Gastroesophageal sphincter (tissue), 3 donors: ENCODE results near the gene ADGRL1.

Experiments
- CTCF ChIP-seq, 4 experiments: fragments of 200-600 bp in 2 of 4; fragments of 450-650 bp in 2 of 4; sonication (generic) in 1 of 4; IDR thresholded peaks; one replicate each; pipeline ENCODE4 v1.5.1; 2017 to 2019; ENCODE audit warnings: antibody characterized with exemption in 4 of 4, mild to moderate bottlenecking in 2 of 4, moderate library complexity in 2 of 4
- EP300 ChIP-seq: sonication (generic); formaldehyde crosslinking; IDR thresholded peaks from one replicate; pipeline ENCODE4 v1.6.1; 2017; ENCODE audit warnings: antibody characterized with exemption, mild to moderate bottlenecking
- POLR2A ChIP-seq, 2 donors: fragments of 450-650 bp; IDR thresholded peaks; one replicate each; pipeline ENCODE4 v1.6.1; 2017; ENCODE audit warnings: antibody characterized with exemption in 2 of 2, mild to moderate bottlenecking in 2 of 2, moderate library complexity in 1 of 2
- POLR2AphosphoS5 ChIP-seq: sonication (generic); formaldehyde crosslinking; IDR thresholded peaks from one replicate; pipeline ENCODE4 v1.6.1; 2017; ENCODE audit warnings: antibody characterized with exemption

- no peak for TF ChIP-seq CTCF (IDR thresholded peaks at IDR 0.05)
- TF ChIP-seq POLR2AphosphoS5 = no peak
- TF ChIP-seq EP300 = no peak
- TF ChIP-seq POLR2A (IDR thresholded peaks at IDR 0.05) = no peak
These were observed 104.9 kb downstream of the ADGRL1 start for GRCh38 chr19:14101003-14101545.
